H1 (cell line): ENCODE results near the gene RNF212B. TPM values are rescaled to one million over a fixed set of nuclear protein-coding genes. Genes with fewer than 3 reads are reported as not detected.

Experiments used
- CTCF ChIA-PET: fragments of 300-600 bp; sonication (Branson Sonifier 250); formaldehyde crosslinking; loops from one replicate; lab custom pipeline; 2021; ENCODE audit not compliant: partially characterized antibody; lab: Charles Lee
- POLR2A ChIA-PET: fragments of 300-600 bp; sonication (Branson Sonifier 250); formaldehyde crosslinking; loops from one replicate; lab custom pipeline; 2021; ENCODE audit warnings: inconsistent platforms; ENCODE audit not compliant: partially characterized antibody; lab: Charles Lee
- DNase-seq, 2 experiments: peaks; one replicate each; pipeline versions ENCODE4 v3.0.0 to v3.0.0-alpha.2; 2010 to 2022; ENCODE audit warnings: low spot score in 2 of 2, low read depth in 1 of 2, mixed read lengths in 1 of 2
- FAIRE-seq: peaks from 2 replicates; lab custom pipeline; 2011; peaks lifted over from hg19 to GRCh38; lab: Jason Lieb, UNC
- H2AFZ ChIP-seq: 2 replicates; pipeline ENCODE4 v1.8.1; 2012; ENCODE audit warnings: low read length, inconsistent platforms
- H2AK5ac ChIP-seq: 2 replicates; pipeline ENCODE4 v1.6.1; 2013; ENCODE audit warnings: low read depth, low read length
- H2BK120ac ChIP-seq: replicated peaks from 2 replicates; pipeline ENCODE3; 2013; ENCODE audit warnings: low read depth, low read length, inconsistent platforms
- H2BK12ac ChIP-seq: 2 replicates; pipeline ENCODE4 v1.6.1; 2013; ENCODE audit warnings: low read depth, low read length
- H2BK15ac ChIP-seq: 2 replicates; pipeline ENCODE4 v1.6.1; 2013; ENCODE audit warnings: low read length
- H2BK20ac ChIP-seq: 2 replicates; pipeline ENCODE4 v1.6.1; 2013; ENCODE audit warnings: low read length
- H2BK5ac ChIP-seq: 2 replicates; pipeline ENCODE4 v1.6.1; 2013; ENCODE audit warnings: low read depth, low read length
- H3K14ac ChIP-seq: 2 replicates; pipeline ENCODE4 v1.6.1; 2013; ENCODE audit warnings: inconsistent platforms; ENCODE audit not compliant: insufficient read length
- H3K18ac ChIP-seq: 2 replicates; pipeline ENCODE4 v1.6.1; 2013; ENCODE audit warnings: low read length; ENCODE audit errors: extremely low read depth
- H3K23ac ChIP-seq: 2 replicates; pipeline ENCODE4 v1.6.1; 2013; ENCODE audit warnings: inconsistent platforms; ENCODE audit not compliant: insufficient read length
- H3K23me2 ChIP-seq: 2 replicates; pipeline ENCODE4 v1.6.1; 2013; ENCODE audit warnings: low read depth, low read length
- H3K27ac ChIP-seq: 2 replicates; pipeline ENCODE4 v1.6.1; 2011; ENCODE audit warnings: low read depth, low read length, inconsistent platforms
- H3K27me3 ChIP-seq, 4 experiments: replicated peaks in 1 of 4; 1 replicate in 1 of 4; 2 replicates in 3 of 4; pipeline versions ENCODE4 v1.6.1 to v1.8.1; 2011 to 2013; ENCODE audit warnings: low read length in 3 of 4, mild to moderate bottlenecking in 3 of 4, inconsistent platforms in 2 of 4, mixed read lengths in 2 of 4, moderate library complexity in 1 of 4; ENCODE audit not compliant: control insufficient read depth in 3 of 4, insufficient read depth in 3 of 4; ENCODE audit errors: extremely low read depth in 1 of 4
- H3K36me3 ChIP-seq, 4 experiments: 2 replicates each; pipeline versions ENCODE4 v1.6.1 to v1.8.1; 2011 to 2013; ENCODE audit warnings: mild to moderate bottlenecking in 4 of 4, low read length in 3 of 4, moderate library complexity in 2 of 4, control low read depth in 1 of 4, inconsistent platforms in 1 of 4; ENCODE audit not compliant: insufficient read depth in 4 of 4, control insufficient read depth in 2 of 4
- H3K4ac ChIP-seq: replicated peaks from 2 replicates; pipeline ENCODE3; 2013; ENCODE audit warnings: low read length, low read depth, mixed read lengths, inconsistent platforms; ENCODE audit not compliant: insufficient read length
- H3K4me1 ChIP-seq, 4 experiments: replicated peaks in 1 of 4; 1 replicate in 1 of 4; 2 replicates in 3 of 4; pipeline versions ENCODE4 v1.6.1 to v1.8.1; 2011 to 2013; ENCODE audit warnings: low read length in 3 of 4, inconsistent platforms in 2 of 4, mixed read lengths in 1 of 4; ENCODE audit not compliant: insufficient read depth in 4 of 4, control insufficient read depth in 3 of 4
- H3K4me2 ChIP-seq, 2 experiments: 2 replicates each; pipeline versions ENCODE4 v1.6.1 to v1.8.1; 2011 to 2013; ENCODE audit warnings: low read depth in 2 of 2, low read length in 2 of 2, control low read depth in 1 of 2, inconsistent platforms in 1 of 2, mild to moderate bottlenecking in 1 of 2; ENCODE audit not compliant: insufficient read depth in 1 of 2
- H3K4me3 ChIP-seq, 4 experiments: fragments of 200-600, 300-600 bp in 1 of 4; sonication (generic), shearing (Covaris generic), sonication (Bioruptor Twin) in 1 of 4; 2 replicates each; pipeline versions ENCODE4 v1.5.1 to v1.8.1; 2011 to 2016; ENCODE audit warnings: low read length in 4 of 4, low read depth in 3 of 4, control low read depth in 2 of 4, inconsistent platforms in 2 of 4, mild to moderate bottlenecking in 2 of 4, mixed read lengths in 1 of 4, moderate library complexity in 1 of 4; ENCODE audit not compliant: insufficient read depth in 2 of 4; ENCODE audit errors: extremely low read depth in 1 of 4
- H3K56ac ChIP-seq: replicated peaks from 2 replicates; pipeline ENCODE3; 2013; ENCODE audit warnings: low read depth, mild to moderate bottlenecking, mixed read lengths, low read length, inconsistent platforms; ENCODE audit not compliant: insufficient read length
- H3K79me1 ChIP-seq: 2 replicates; pipeline ENCODE4 v1.6.1; 2013; ENCODE audit warnings: low read depth, low read length, control low read depth
- H3K79me2 ChIP-seq, 2 experiments: 2 replicates each; pipeline versions ENCODE4 v1.6.1 to v1.8.1; 2012 to 2013; ENCODE audit warnings: low read length in 2 of 2, mild to moderate bottlenecking in 2 of 2, inconsistent platforms in 1 of 2; ENCODE audit not compliant: insufficient read depth in 2 of 2, control insufficient read depth in 1 of 2
- H3K9ac ChIP-seq, 4 experiments: replicated peaks in 1 of 4; 1 replicate in 1 of 4; 2 replicates in 3 of 4; pipeline versions ENCODE4 v1.6.1 to v1.8.1; 2011 to 2013; ENCODE audit warnings: low read depth in 3 of 4, low read length in 3 of 4, control low read depth in 2 of 4, mild to moderate bottlenecking in 2 of 4, moderate library complexity in 2 of 4, inconsistent platforms in 1 of 4; ENCODE audit errors: extremely low read depth in 1 of 4
- H3K9me3 ChIP-seq, 2 experiments: 2 replicates each; pipeline versions ENCODE4 v1.6.1 to v1.8.1; 2012 to 2013; ENCODE audit warnings: mild to moderate bottlenecking in 2 of 2, moderate library complexity in 2 of 2, control low read depth in 1 of 2, inconsistent platforms in 1 of 2, low read depth in 1 of 2, low read length in 1 of 2, mixed read lengths in 1 of 2; ENCODE audit not compliant: insufficient read depth in 2 of 2
- H4K20me1 ChIP-seq, 2 experiments: replicated peaks in 1 of 2; 2 replicates each; pipeline versions ENCODE3 to v1.8.1; 2011 to 2013; ENCODE audit warnings: inconsistent platforms in 2 of 2, low read length in 2 of 2, mild to moderate bottlenecking in 1 of 2; ENCODE audit not compliant: insufficient read depth in 2 of 2, control insufficient read depth in 1 of 2
- H4K5ac ChIP-seq: 2 replicates; pipeline ENCODE4 v1.6.1; 2013; ENCODE audit warnings: low read length, low read depth, mixed read lengths, inconsistent platforms; ENCODE audit not compliant: insufficient read length
- H4K8ac ChIP-seq: 2 replicates; pipeline ENCODE4 v1.8.0; 2013; ENCODE audit warnings: mild to moderate bottlenecking, moderate library complexity, low read length, inconsistent platforms; ENCODE audit not compliant: insufficient read depth; ENCODE audit errors: extremely low read depth
- H4K91ac ChIP-seq: replicated peaks from 2 replicates; pipeline ENCODE3; 2013; ENCODE audit warnings: low read length, mixed read lengths, inconsistent platforms; ENCODE audit not compliant: insufficient read length
- JUND ChIP-seq: IDR thresholded peaks from 2 replicates; pipeline ENCODE4 v1.6.1; 2011; ENCODE audit warnings: mild to moderate bottlenecking, improper control_type of control experiment, low read length
- KDM5A ChIP-seq: fragments of 200-600 bp; IDR thresholded peaks from 2 replicates; pipeline ENCODE4 v1.7.1; 2012; ENCODE audit warnings: mild to moderate bottlenecking, low read length, inconsistent platforms, mixed read lengths
- POU5F1 ChIP-seq: IDR thresholded peaks from 2 replicates; pipeline ENCODE4 v1.6.1; 2011; ENCODE audit warnings: low read depth, mild to moderate bottlenecking, low read length, moderate library complexity
- WGBS, 2 experiments: shearing (Covaris generic) in 1 of 2; methylation state at CpG; one replicate each; pipeline versions ENCODE4 v1.1.6 to v1.1.7; 2013 to 2015; ENCODE audit warnings: low lambda C conversion rate in 2 of 2, mixed read lengths in 2 of 2, inconsistent platforms in 1 of 2, low coverage in 1 of 2, missing lambda C conversion rate in 1 of 2; ENCODE audit not compliant: insufficient replicate concordance in 2 of 2, insufficient coverage in 1 of 2, insufficient read length in 1 of 2; ENCODE audit errors: extremely low coverage in 1 of 2, missing lambda C conversion rate in 1 of 2; 5-methylcytosine and 5-hydroxymethylcytosine counted together
- polyA plus RNA-seq, 7 experiments: library from polyadenylated mRNA; depleted of rRNA in 3 of 7; stranded (reverse) in 5 of 7; unstranded in 2 of 7; fragments of >200 nt in 5 of 7; fragments of 200-250 nt in 2 of 7; gene quantifications; 1 replicate in 5 of 7; 2 replicates in 1 of 7; 4 replicates in 1 of 7; pipeline versions ENCODE4 v1.2.1 to v1.2.3, GENCODE V29; 2011 to 2013; ENCODE audit warnings: missing spikeins in 2 of 7, mixed read lengths in 2 of 7
- total RNA-seq: library from RNA; stranded (reverse); fragmentation: NEBNext Ultra II Directional; extraction: Animal tissue kit (Norgen Biotek cat#: 25700); gene quantifications from 2 replicates; pipeline ENCODE4 v1.2.1, GENCODE V29; 2021

The RNF212B gene
- total and polyA plus RNA-seq, 2 of the 8 experiments (the other 6 are each of a cell fraction or from before 2014, with no cell fraction given) = 0.95 to 1.2 TPM

- Histone ChIP-seq H2BK15ac (no peak overlapping the region), H4K20me1 (peaks cover 0 to 5% of the 10 kb centered on the region in 2 experiments), H3K4me2 (peak overlapping the region; percentile 75 to 81), H3K27me3 (peaks cover 0 to 12% (median 5%) of the 10 kb centered on the region in 4 experiments; a peak in 4 of 7 replicates), H3K36me3 (peaks cover 0 to 5% (median 1%) of the 10 kb centered on the region in 4 experiments; a peak in 4 of 8 replicates), H3K79me1 (peaks cover 2% of the 10 kb centered on the region; the same call in 1 of the 2 replicates), H4K5ac (peak overlapping the region; percentile 44), H3K4ac (no peak overlapping the region), H3K18ac (no peak overlapping the region; the same call in 1 of the 2 replicates), H3K23me2 (peaks cover 12% of the 10 kb centered on the region), H3K9me3 (no peaks in the 10 kb centered on the region), H3K27ac (peak overlapping the region; percentile 70; the same call in 1 of the 2 replicates), H4K91ac (peak overlapping the region; percentile 47), H3K14ac (no peak overlapping the region), H2AK5ac (no peak overlapping the region), H3K4me3 (peak overlapping the region; percentile 57 to 90 (median 83)), H3K56ac (peak overlapping the region; percentile 28), H2BK20ac (no peak overlapping the region), H3K4me1 (peaks cover 0 to 3% (median 1%) of the 10 kb centered on the region in 4 experiments; a peak in 4 of 7 replicates), H2BK12ac (no peak overlapping the region), H2BK5ac (peak overlapping the region; percentile 50; the same call in 1 of the 2 replicates), H3K23ac (no peak overlapping the region), H2AFZ (0 out of 2 replicates have a peak overlapping the region, but pooled peaks have one; percentile 6), H3K79me2 (peaks cover 0 to 2% of the 10 kb centered on the region in 2 experiments; a peak in 1 of 4 replicates), H4K8ac (peak overlapping the region; percentile 75; the same call in 1 of the 2 replicates), H2BK120ac (no peak overlapping the region), H3K9ac (peak overlapping the region; percentile 28 to 84 (median 78))
- 35% methylated on average over 5 of the region's 5 CpGs; no CpG with 5 or more reads in 1 of the 2 experiments for WGBS, 2 experiments
- DNase-seq = no peak
- ChIA-PET POLR2A (interaction anchor here (0.8 to 4.8 kb wide), 7 partner anchors 13 to 167 kb away, joined by 3 to 48 read pairs (median 3); partner anchors contain the start of gene PABPN1), CTCF (interaction anchor here (0.5 to 5.7 kb wide), 11 partner anchors 12 to 186 kb away, joined by 3 to 40 read pairs (median 6); partner anchors contain the start of genes CMTM5 and PABPN1)
- no peak for FAIRE-seq
- TF ChIP-seq KDM5A (no peak), POU5F1 (no peak), JUND (no peak)
Measured at GRCh38 chr14:23307146-23307530, 69.4 kb downstream of the RNF212B start.
